SU-DHL-6 (cell line): Measurements from ENCODE around the gene CDC42EP4.

Source experiments
- CTCF ChIP-seq: fragments of 200-600 bp; sonication (generic); IDR thresholded peaks from one replicate; pipeline ENCODE4 v1.5.1; 2017; ENCODE audit warnings: antibody characterized with exemption, mild to moderate bottlenecking, low read length, moderate library complexity; ENCODE audit not compliant: insufficient read depth, poor library complexity, severe bottlenecking
- EZH2phosphoT487 ChIP-seq: fragments of 200-600 bp; sonication (generic), shearing (Covaris generic); conservative IDR thresholded peaks from 2 replicates; pipeline ENCODE4 v1.6.1; 2018; ENCODE audit warnings: mild to moderate bottlenecking, antibody characterized with exemption, low read length, moderate library complexity, mixed read lengths

GRCh38 chr17:73327676-73328075, 15.9 kb upstream of the CDC42EP4 start:
- TF ChIP-seq CTCF (no peak), EZH2phosphoT487 (no peak)
